Mesendoderm (in vitro differentiated cells): ENCODE data around the gene CWF19L2.
"Not testable (repeated sequence)": the region's sequence is repeated elsewhere in the genome, so short reads cannot be mapped to it uniquely, and the experiment has no call there.

Experiments used
- DNase-seq: peaks from one replicate; pipeline ENCODE4 v3.0.0; 2013
- H2AK5ac ChIP-seq: 2 replicates; pipeline ENCODE4 v1.6.1; 2013; ENCODE audit warnings: low read length, inconsistent platforms
- H2BK120ac ChIP-seq: 2 replicates; pipeline ENCODE4 v1.6.1; 2013; ENCODE audit warnings: low read depth, mild to moderate bottlenecking, low read length, moderate library complexity, mixed read lengths
- H2BK15ac ChIP-seq: replicated peaks from 2 replicates; pipeline ENCODE4 v1.6.1; 2013; ENCODE audit warnings: low read depth, mild to moderate bottlenecking, moderate library complexity
- H2BK5ac ChIP-seq: 2 replicates; pipeline ENCODE4 v1.6.1; 2013; ENCODE audit warnings: low read length, inconsistent platforms
- H3K18ac ChIP-seq: 2 replicates; pipeline ENCODE4 v1.6.1; 2013; ENCODE audit warnings: mild to moderate bottlenecking, low read length, mixed read lengths
- H3K23ac ChIP-seq: one replicate; pipeline ENCODE4 v1.6.1; 2013; ENCODE audit warnings: low read length
- H3K27ac ChIP-seq: 2 replicates; pipeline ENCODE4 v1.5.1; 2013; ENCODE audit warnings: low read depth, mild to moderate bottlenecking, inconsistent platforms, low read length, moderate library complexity
- H3K27me3 ChIP-seq: 2 replicates; pipeline ENCODE4 v1.6.1; 2013; ENCODE audit warnings: low read length, control low read depth, mild to moderate bottlenecking, inconsistent platforms; ENCODE audit not compliant: insufficient read depth, poor library complexity
- H3K36me3 ChIP-seq: 2 replicates; pipeline ENCODE4 v1.6.1; 2013; ENCODE audit warnings: low read length, inconsistent platforms; ENCODE audit not compliant: control insufficient read depth, insufficient read depth
- H3K4ac ChIP-seq: one replicate; pipeline ENCODE4 v1.6.1; 2013; ENCODE audit warnings: low read depth, mild to moderate bottlenecking, low read length, moderate library complexity
- H3K4me1 ChIP-seq: 2 replicates; pipeline ENCODE4 v1.6.1; 2013; ENCODE audit warnings: low read depth, low read length, inconsistent platforms; ENCODE audit not compliant: control insufficient read depth
- H3K4me2 ChIP-seq: 2 replicates; pipeline ENCODE4 v1.6.1; 2013; ENCODE audit warnings: low read length
- H3K4me3 ChIP-seq: 2 replicates; pipeline ENCODE4 v1.5.1; 2013; ENCODE audit warnings: mild to moderate bottlenecking, low read length
- H3K56ac ChIP-seq: one replicate; pipeline ENCODE4 v1.6.1; 2013; ENCODE audit warnings: low read length
- H3K79me1 ChIP-seq: 2 replicates; pipeline ENCODE4 v1.6.1; 2013; ENCODE audit warnings: low read length, inconsistent platforms
- H3K79me2 ChIP-seq: 2 replicates; pipeline ENCODE4 v1.6.1; 2013; ENCODE audit warnings: mild to moderate bottlenecking, low read length; ENCODE audit not compliant: control insufficient read depth, insufficient read depth
- H3K9ac ChIP-seq: 2 replicates; pipeline ENCODE4 v1.6.1; 2013; ENCODE audit warnings: low read length, inconsistent platforms
- H4K5ac ChIP-seq: one replicate; pipeline ENCODE4 v1.6.1; 2013; ENCODE audit warnings: low read length
- H4K8ac ChIP-seq: one replicate; pipeline ENCODE4 v1.6.1; 2013; ENCODE audit warnings: low read depth, mild to moderate bottlenecking, control low read depth, low read length, moderate library complexity
- WGBS: extraction: QIAGEN DNeasy Blood & Tissue Kit; methylation state at CpG from one replicate; pipeline ENCODE4 v1.1.7; 2013; ENCODE audit warnings: low lambda C conversion rate, missing lambda C conversion rate; ENCODE audit not compliant: insufficient coverage; ENCODE audit errors: extremely low coverage; 5-methylcytosine and 5-hydroxymethylcytosine counted together

CWF19L2 gene

GRCh38 chr11:107397357-107397756 lies 60.3 kb downstream of the CWF19L2 start:
- H3K9ac ChIP-seq = no peak overlapping the region
- no peak overlapping the region for H2AK5ac ChIP-seq
- no peak overlapping the region for H2BK120ac ChIP-seq
- no peak overlapping the region for H3K4me3 ChIP-seq
- peaks cover 4% of the 10 kb centered on the region for H3K4me1 ChIP-seq
- H3K79me2 ChIP-seq = no peaks in the 10 kb centered on the region
- peak; percentile 89 for DNase-seq
- H3K23ac ChIP-seq = no peak overlapping the region
- no peak overlapping the region for H3K4ac ChIP-seq
- peak overlapping the region; percentile 62 for H3K56ac ChIP-seq
- H3K18ac ChIP-seq = peak overlapping the region; percentile 52
- no peak overlapping the region for H3K4me2 ChIP-seq
- H2BK15ac ChIP-seq = no peak overlapping the region
- H2BK5ac ChIP-seq = peak overlapping the region; percentile 62
- no CpG with 5 or more reads among the region's 4 CpGs for WGBS
- peak overlapping the region; percentile 38 for H3K27ac ChIP-seq
- H4K8ac ChIP-seq = no peak overlapping the region
- H4K5ac ChIP-seq = no peak overlapping the region
- H3K27me3 ChIP-seq = no peaks in the 10 kb centered on the region
- H3K36me3 ChIP-seq = no peaks in the 10 kb centered on the region
- no peaks in the 10 kb centered on the region for H3K79me1 ChIP-seq

GRCh38 chr11:107392611-107393010 lies 65.0 kb downstream of the CWF19L2 start:
- Histone ChIP-seq H2BK15ac (no peak overlapping the region), H3K79me1 (no peaks in the 10 kb centered on the region), H3K18ac (no peak overlapping the region), H3K9ac (no peak overlapping the region), H3K27me3 (no peaks in the 10 kb centered on the region), H4K8ac (no peak overlapping the region), H3K27ac (no peak overlapping the region), H2BK5ac (no peak overlapping the region), H3K36me3 (no peaks in the 10 kb centered on the region), H3K4me3 (no peak overlapping the region), H2AK5ac (no peak overlapping the region), H3K4me2 (no peak overlapping the region), H3K23ac (no peak overlapping the region), H3K56ac (no peak overlapping the region), H3K4ac (no peak overlapping the region), H2BK120ac (no peak overlapping the region), H4K5ac (no peak overlapping the region), H3K4me1 (peaks cover 4% of the 10 kb centered on the region), H3K79me2 (no peaks in the 10 kb centered on the region)
- whole genome bisulfite sequencing = no CpG with 5 or more reads among the region's 3 CpGs
- no peak for DNase-seq

GRCh38 chr11:107390701-107391100 lies 66.9 kb downstream of the CWF19L2 start:
- H3K56ac ChIP-seq = not testable (repeated sequence)

GRCh38 chr11:107387666-107388065 lies 70.0 kb downstream of the CWF19L2 start:
- Histone ChIP-seq H4K8ac (no peak overlapping the region), H2BK5ac (no peak overlapping the region), H3K9ac (no peak overlapping the region), H2BK120ac (no peak overlapping the region), H2BK15ac (no peak overlapping the region), H3K18ac (no peak overlapping the region), H3K56ac (no peak overlapping the region), H3K4ac (no peak overlapping the region), H3K36me3 (no peaks in the 10 kb centered on the region), H3K4me1 (no peaks in the 10 kb centered on the region), H4K5ac (no peak overlapping the region), H3K27me3 (no peaks in the 10 kb centered on the region), H3K79me1 (no peaks in the 10 kb centered on the region), H3K79me2 (no peaks in the 10 kb centered on the region), H3K23ac (no peak overlapping the region), H3K27ac (no peak overlapping the region), H3K4me3 (no peak overlapping the region), H3K4me2 (no peak overlapping the region), H2AK5ac (no peak overlapping the region)
- DNase-seq = no peak
- no CpG with 5 or more reads among the region's 6 CpGs for WGBS

More at GRCh38 chr11:107390701-107391100, 66.9 kb downstream of the CWF19L2 start:
- H3K23ac ChIP-seq, DNase-seq, H2BK15ac ChIP-seq, H3K9ac ChIP-seq, H3K4ac ChIP-seq, H4K8ac ChIP-seq, H3K4me3 ChIP-seq, H3K27ac ChIP-seq, H3K4me1 ChIP-seq, H2AK5ac ChIP-seq, H2BK5ac ChIP-seq, H4K5ac ChIP-seq, H3K79me1 ChIP-seq, H3K79me2 ChIP-seq, H2BK120ac ChIP-seq, H3K4me2 ChIP-seq, H3K27me3 ChIP-seq, H3K36me3 ChIP-seq, H3K18ac ChIP-seq: not testable (repeated sequence)
- WGBS = no CpG with 5 or more reads among the region's 4 CpGs

GRCh38 chr11:107385361-107385981 lies 72.2 kb downstream of the CWF19L2 start:
- no peak overlapping the region for H3K4ac ChIP-seq
- no peaks in the 10 kb centered on the region for H3K4me1 ChIP-seq

More at GRCh38 chr11:107385361-107385981, 72.2 kb downstream of the CWF19L2 start:
- Histone ChIP-seq H3K27ac (no peak overlapping the region), H3K18ac (no peak overlapping the region), H3K9ac (no peak overlapping the region), H3K4me2 (no peak overlapping the region), H3K36me3 (no peaks in the 10 kb centered on the region), H3K79me1 (no peaks in the 10 kb centered on the region), H4K5ac (no peak overlapping the region), H2BK15ac (no peak overlapping the region), H2BK120ac (no peak overlapping the region), H4K8ac (no peak overlapping the region), H3K56ac (no peak overlapping the region), H3K23ac (no peak overlapping the region), H3K4me3 (no peak overlapping the region), H3K79me2 (no peaks in the 10 kb centered on the region), H2BK5ac (no peak overlapping the region), H3K27me3 (no peaks in the 10 kb centered on the region), H2AK5ac (no peak overlapping the region)
- DNase-seq = no peak
- WGBS = 100% methylated on average over 1 of the region's 3 CpGs
